Measurements from ENCODE around the gene STAB1.

GRCh38 chr3:52446631-52447511 is 48.3 kb upstream of the STAB1 start:
- peak; percentile 97 to 100 (median 98) for TF ChIP-seq CTCF (IDR thresholded peaks at IDR 0.05)
- no peak for TF ChIP-seq POLR2AphosphoS5 (IDR thresholded peaks at IDR 0.05)
- TF ChIP-seq POLR2A (IDR thresholded peaks at IDR 0.05), result no peak
- TF ChIP-seq EP300 (IDR thresholded peaks at IDR 0.05), result no peak
